Esophagus muscularis mucosa (tissue), 4 donors: ENCODE data around the gene CFD. TPM values are rescaled to one million over a fixed set of nuclear protein-coding genes. Genes with fewer than 3 reads are reported as not detected.

ENCODE experiments used
- DNase-seq: peaks from one replicate; pipeline ENCODE4 v3.0.0-alpha.2; 2017; ENCODE audit errors: extremely low spot score
- H3K27ac ChIP-seq, 4 donors: fragments of 200-600 bp; sonication (generic); replicated peaks in 1 of 4; 1 replicate in 3 of 4; 2 replicates in 1 of 4; pipeline ENCODE4 v1.5.1; 2016 to 2019; ENCODE audit warnings: mild to moderate bottlenecking in 1 of 4
- H3K27me3 ChIP-seq, 4 donors: fragments of 200-600 bp; sonication (generic); one replicate each; pipeline versions ENCODE4 v1.5.1 to v1.6.0; 2016 to 2019
- H3K36me3 ChIP-seq, 4 donors: fragments of 200-600 bp; sonication (generic); one replicate each; pipeline ENCODE4 v1.5.1; 2016 to 2019
- H3K4me1 ChIP-seq, 4 donors: fragments of 200-600 bp; sonication (generic); one replicate each; pipeline ENCODE4 v1.5.1; 2016 to 2019
- H3K4me3 ChIP-seq, 4 donors: fragments of 200-600 bp; sonication (generic); 1 replicate in 2 of 4; 2 replicates in 2 of 4; pipeline ENCODE4 v1.5.1; 2016 to 2019; ENCODE audit warnings: mild to moderate bottlenecking in 4 of 4, moderate library complexity in 1 of 4
- H3K9me3 ChIP-seq, 4 donors: fragments of 200-600 bp; sonication (generic); 1 replicate in 3 of 4; 2 replicates in 1 of 4; pipeline ENCODE4 v1.5.1; 2016 to 2019
- EP300 ChIP-seq: sonication (generic); formaldehyde crosslinking; IDR thresholded peaks from one replicate; pipeline ENCODE4 v1.6.1; 2017; ENCODE audit warnings: antibody characterized with exemption
- POLR2A ChIP-seq: fragments of 450-650 bp; IDR thresholded peaks from one replicate; pipeline ENCODE4 v1.6.1; 2017; ENCODE audit warnings: antibody characterized with exemption, moderate library complexity, mild to moderate bottlenecking, low read depth
- POLR2AphosphoS5 ChIP-seq, 2 donors: sonication (generic); formaldehyde crosslinking; IDR thresholded peaks; one replicate each; pipeline ENCODE4 v1.6.1; 2017; ENCODE audit warnings: antibody characterized with exemption in 2 of 2
- WGBS: methylation state at CpG from one replicate; pipeline ENCODE4 v1.1.5; 2018; 5-methylcytosine and 5-hydroxymethylcytosine counted together
- intact Hi-C: fragments of 100-400 bp; cut with DNase I; formaldehyde crosslinking; loops from one replicate; pipeline ENCODE4 v1.15.1; 2023
- total RNA-seq, 4 donors: library from RNA; depleted of rRNA; stranded (reverse); fragments of >200 nt; gene quantifications; one replicate each; pipeline versions ENCODE4 v1.1.0 to v1.2.1, GENCODE V29; 2016
- TF ChIP-seq, protein P1 (sequence below), 3 experiments: fragments of 200-600 bp in 2 of 3; fragments of 450-650 bp in 1 of 3; sonication (generic) in 2 of 3; IDR thresholded peaks; one replicate each; pipeline ENCODE4 v1.5.1; 2017 to 2019; ENCODE audit warnings: antibody characterized with exemption in 3 of 3, mild to moderate bottlenecking in 2 of 3, moderate library complexity in 1 of 3

CFD gene
- total RNA-seq, 4 donors from 2014 or later: 298 to 1,068 (median 643) TPM

- Histone ChIP-seq H3K9me3 (no peaks in the 10 kb centered on the region), H3K36me3 (peaks cover 58 to 71% (median 64%) of the 10 kb centered on the region in 4 donors), H3K27ac (no peak overlapping the region), H3K27me3 (no peaks in the 10 kb centered on the region), H3K4me3 (no peak overlapping the region), H3K4me1 (no peaks in the 10 kb centered on the region)
- intact Hi-C loops: no loop called here
- WGBS: 87% methylated on average over 32 of the region's 80 CpGs
- no peak for TF ChIP-seq EP300
- TF ChIP-seq, protein P1, sequence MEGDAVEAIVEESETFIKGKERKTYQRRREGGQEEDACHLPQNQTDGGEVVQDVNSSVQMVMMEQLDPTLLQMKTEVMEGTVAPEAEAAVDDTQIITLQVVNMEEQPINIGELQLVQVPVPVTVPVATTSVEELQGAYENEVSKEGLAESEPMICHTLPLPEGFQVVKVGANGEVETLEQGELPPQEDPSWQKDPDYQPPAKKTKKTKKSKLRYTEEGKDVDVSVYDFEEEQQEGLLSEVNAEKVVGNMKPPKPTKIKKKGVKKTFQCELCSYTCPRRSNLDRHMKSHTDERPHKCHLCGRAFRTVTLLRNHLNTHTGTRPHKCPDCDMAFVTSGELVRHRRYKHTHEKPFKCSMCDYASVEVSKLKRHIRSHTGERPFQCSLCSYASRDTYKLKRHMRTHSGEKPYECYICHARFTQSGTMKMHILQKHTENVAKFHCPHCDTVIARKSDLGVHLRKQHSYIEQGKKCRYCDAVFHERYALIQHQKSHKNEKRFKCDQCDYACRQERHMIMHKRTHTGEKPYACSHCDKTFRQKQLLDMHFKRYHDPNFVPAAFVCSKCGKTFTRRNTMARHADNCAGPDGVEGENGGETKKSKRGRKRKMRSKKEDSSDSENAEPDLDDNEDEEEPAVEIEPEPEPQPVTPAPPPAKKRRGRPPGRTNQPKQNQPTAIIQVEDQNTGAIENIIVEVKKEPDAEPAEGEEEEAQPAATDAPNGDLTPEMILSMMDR (IDR thresholded peaks at IDR 0.05): no peak
- no peak for DNase-seq
Observed at GRCh38 chr19:812049-812746, 47.3 kb upstream of the CFD start.

DNA sequence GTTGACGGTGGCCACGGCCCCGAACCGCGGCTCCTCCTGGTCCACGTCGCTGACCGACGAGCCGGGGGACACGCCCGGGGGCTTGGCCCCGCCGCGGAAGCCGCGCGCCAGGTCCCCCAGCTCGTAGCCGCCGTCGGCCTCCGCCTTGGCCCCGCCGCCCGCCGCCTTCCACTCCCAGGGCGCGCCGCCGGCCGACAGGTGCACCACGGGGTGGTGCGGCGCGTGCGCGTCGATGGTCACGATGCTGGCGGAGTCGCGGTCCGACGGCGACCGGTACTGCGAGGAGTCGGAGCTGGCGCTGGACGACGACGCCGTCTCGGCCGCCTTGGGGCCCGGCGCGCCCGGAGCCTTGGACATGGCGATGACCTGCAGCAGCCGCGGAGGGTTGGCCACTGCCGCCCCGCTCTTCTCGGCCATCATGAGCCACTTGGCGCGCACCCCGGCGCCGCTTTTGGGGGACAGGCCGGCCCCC lies 46.7 kb upstream of the CFD start:
- H3K36me3 ChIP-seq: peaks cover 52 to 65% (median 58%) of the 10 kb centered on the region in 4 donors
- no peak for DNase-seq
- H3K27ac ChIP-seq: no peak overlapping the region
- H3K4me1 ChIP-seq: no peaks in the 10 kb centered on the region
- no peaks in the 10 kb centered on the region for H3K9me3 ChIP-seq
- H3K27me3 ChIP-seq: no peaks in the 10 kb centered on the region
- intact Hi-C loops: no loop called here
- WGBS: 90% methylated on average over 38 of the region's 72 CpGs
- TF ChIP-seq POLR2AphosphoS5 (IDR thresholded peaks at IDR 0.05): no peak
- TF ChIP-seq, protein P1 (IDR thresholded peaks at IDR 0.05): no peak
- no peak for TF ChIP-seq POLR2A
- no peak for TF ChIP-seq EP300
- no peak overlapping the region for H3K4me3 ChIP-seq

DNA sequence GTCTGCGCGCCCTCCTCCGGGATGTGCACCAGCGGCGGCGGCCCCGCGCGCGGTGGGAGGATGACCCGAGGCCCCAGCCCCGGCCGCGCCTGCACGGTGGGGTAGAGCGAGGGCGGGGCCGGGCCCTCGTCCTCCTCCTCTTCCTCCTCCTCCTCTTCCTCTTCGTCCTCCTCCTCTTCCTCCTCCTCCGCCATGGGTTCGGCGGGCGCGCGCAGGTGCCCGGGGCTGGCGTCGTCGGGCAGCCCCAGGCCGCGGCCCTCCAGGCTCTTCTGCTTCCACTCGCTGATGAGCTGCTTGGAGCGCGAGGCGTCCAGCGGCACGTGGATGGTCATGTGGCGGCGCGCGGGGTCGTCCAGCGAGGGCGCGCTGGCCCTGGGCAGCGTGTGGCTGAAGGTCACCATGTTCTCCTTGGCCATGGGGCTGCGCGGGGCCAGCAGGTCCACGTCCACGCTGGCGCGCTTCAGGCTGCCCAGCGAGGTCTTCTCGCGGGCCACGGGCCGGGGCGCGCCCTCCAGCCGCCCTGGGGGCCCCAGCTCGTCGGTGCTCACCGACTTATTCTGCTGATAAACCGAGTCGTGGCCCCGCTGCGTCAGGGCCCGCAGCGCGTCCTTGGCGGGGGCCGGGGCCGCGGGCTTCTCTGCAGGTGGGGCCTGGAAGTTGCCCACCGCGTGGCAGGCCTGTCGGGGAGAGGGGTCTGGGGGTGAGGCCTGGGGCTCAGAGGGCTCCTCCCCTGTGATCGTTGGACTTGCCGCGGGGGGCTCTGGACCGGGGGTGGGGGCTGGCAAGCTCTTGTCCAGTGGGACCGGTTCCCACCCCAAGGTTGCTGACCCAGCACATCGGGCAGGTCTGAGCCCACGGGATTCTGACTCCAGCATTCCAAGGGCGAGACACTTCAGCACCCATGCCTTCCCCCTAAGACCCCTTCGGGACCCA lies 46.0 kb upstream of the CFD start:
- Histone ChIP-seq H3K9me3 (no peaks in the 10 kb centered on the region), H3K27me3 (no peaks in the 10 kb centered on the region), H3K27ac (no peak overlapping the region), H3K4me1 (no peaks in the 10 kb centered on the region), H3K36me3 (peaks cover 45 to 58% (median 51%) of the 10 kb centered on the region in 4 donors), H3K4me3 (no peak overlapping the region)
- intact Hi-C loops: no loop called here
- no peak for DNase-seq
- WGBS: 94% methylated on average over 36 of the region's 87 CpGs
- no peak for TF ChIP-seq POLR2AphosphoS5 (IDR thresholded peaks at IDR 0.05)
- TF ChIP-seq POLR2A: no peak
- TF ChIP-seq, protein P1 (IDR thresholded peaks at IDR 0.05): no peak

DNA sequence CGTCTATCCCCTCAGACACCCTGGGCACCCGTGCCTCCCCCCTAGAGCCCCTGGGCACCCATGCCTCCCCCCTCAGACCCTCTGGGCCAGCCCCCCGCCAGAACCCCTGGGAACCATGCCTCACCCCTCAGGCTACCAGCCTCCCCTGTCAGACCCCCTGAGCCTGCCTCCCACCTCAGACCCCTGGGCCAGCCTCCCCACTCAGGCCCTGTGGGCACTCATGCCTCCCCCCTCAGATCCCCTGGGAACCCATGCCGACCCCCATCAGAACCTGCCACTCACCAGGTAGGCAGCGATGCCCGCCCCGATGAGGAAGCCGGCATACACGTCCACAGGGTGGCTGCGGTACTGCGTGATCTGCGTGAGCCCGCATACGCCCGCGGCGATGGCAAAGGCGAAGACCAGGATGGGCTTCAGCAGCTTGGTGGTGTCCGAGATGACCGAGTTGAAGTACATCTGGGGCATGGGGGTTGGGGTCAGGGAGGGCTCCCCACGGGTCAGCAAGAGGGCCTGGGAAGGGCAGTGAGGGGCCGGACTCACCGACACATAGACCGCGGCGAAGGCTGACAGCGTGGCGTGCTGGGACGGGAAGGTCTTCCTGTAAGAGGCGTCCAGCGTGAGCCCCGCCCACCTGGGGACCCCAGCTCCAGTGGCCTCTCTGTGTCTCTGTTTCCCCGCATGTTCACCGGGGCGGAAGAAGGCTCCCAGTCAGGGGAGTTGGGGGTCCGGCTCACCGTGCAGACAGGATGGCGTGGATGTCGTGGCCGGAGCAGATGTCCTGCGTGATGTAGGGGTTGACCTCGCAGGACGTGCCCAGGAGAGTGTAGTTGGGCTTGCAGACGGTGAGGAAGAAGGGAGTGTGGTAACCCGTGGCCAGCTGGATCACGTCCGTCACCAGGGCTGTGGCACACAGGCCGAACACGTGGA lies 45.0 kb upstream of the CFD start:
- H3K4me1 ChIP-seq: no peaks in the 10 kb centered on the region
- TF ChIP-seq EP300 (no peak), POLR2AphosphoS5 (IDR thresholded peaks at IDR 0.05) (no peak), POLR2A (no peak)
- TF ChIP-seq, protein P1 (IDR thresholded peaks at IDR 0.05): no peak
- H3K9me3 ChIP-seq: no peaks in the 10 kb centered on the region
- intact Hi-C loops: no loop called here
- no peak overlapping the region for H3K4me3 ChIP-seq
- no peaks in the 10 kb centered on the region for H3K27me3 ChIP-seq
- H3K27ac ChIP-seq: no peak overlapping the region
- DNase-seq: no peak
- WGBS: 91% methylated on average over 44 of the region's 49 CpGs
- H3K36me3 ChIP-seq: peaks cover 36 to 49% (median 42%) of the 10 kb centered on the region in 4 donors
